ENCODE measurements around the gene KLF18. TPM values are rescaled to one million over a fixed set of nuclear protein-coding genes. Genes with fewer than 3 reads are reported as not detected.
"Not testable (repeated sequence)": the region's sequence is repeated elsewhere in the genome, so short reads cannot be mapped to it uniquely, and the experiment has no call there.

KLF18 gene
- total and polyA plus RNA-seq, 7 donors, result not detected

- Histone ChIP-seq H3K4me1 (no peaks in the 10 kb centered on the region), H3K9me3 (no peaks in the 10 kb centered on the region), H3K36me3 (ENCODE audit: insufficient read depth in 1 of 2, low read depth in 1 of 2) (no peaks in the 10 kb centered on the region), H3K4me3 (no peak overlapping the region), H3K27ac (no peak overlapping the region), H3K27me3 (ENCODE audit: insufficient read depth in 3 of 3, low read length in 2 of 3) (peaks cover 0 to 17% (median 4%) of the 10 kb centered on the region in 3 donors)
- TF ChIP-seq CTCF (IDR thresholded peaks at IDR 0.05), result no peak
- ATAC-seq (no peak), DNase-seq (no peak)
- intact Hi-C loops (cut with DNase I), result no loop called here
- 33 to 42% (median 34%) methylated on average over 6 of the region's 6 CpGs for WGBS, 3 donors
Observed at GRCh38 chr1:44151332-44151731, 9.9 kb upstream of the KLF18 start.

GRCh38 chr1:44147582-44147981 is 6.2 kb upstream of the KLF18 start:
- TF ChIP-seq CTCF (IDR thresholded peaks at IDR 0.05), result no peak
- DNase-seq (no peak), ATAC-seq (no peak)
- Histone ChIP-seq H3K36me3 (ENCODE audit: insufficient read depth in 1 of 2, low read depth in 1 of 2) (no peaks in the 10 kb centered on the region), H3K27me3 (ENCODE audit: insufficient read depth in 3 of 3, low read length in 2 of 3) (peaks cover 0 to 13% (median 4%) of the 10 kb centered on the region in 3 donors), H3K9me3 (no peaks in the 10 kb centered on the region), H3K4me3 (no peak overlapping the region), H3K4me1 (no peaks in the 10 kb centered on the region), H3K27ac (no peak overlapping the region)
- intact Hi-C loops (cut with DNase I), result no loop called here
- WGBS, 3 donors, result 61 to 76% (median 71%) methylated on average over 3 of the region's 3 CpGs

- DNase-seq (no peak), ATAC-seq (no peak)
- intact Hi-C loops (cut with DNase I), result no loop called here
- Histone ChIP-seq H3K4me1 (no peaks in the 10 kb centered on the region), H3K27ac (no peak overlapping the region), H3K36me3 (ENCODE audit: insufficient read depth in 1 of 2, low read depth in 1 of 2) (no peaks in the 10 kb centered on the region), H3K4me3 (no peak overlapping the region), H3K27me3 (ENCODE audit: insufficient read depth in 3 of 3, low read length in 2 of 3) (peaks cover 0 to 9% (median 3%) of the 10 kb centered on the region in 3 donors), H3K9me3 (no peaks in the 10 kb centered on the region)
- no peak for TF ChIP-seq CTCF (IDR thresholded peaks at IDR 0.05)
- WGBS, 3 donors, result 89 to 93% (median 90%) methylated on average over 28 of the region's 28 CpGs
Observed at GRCh38 chr1:44146536-44147361, 5.3 kb upstream of the KLF18 start.

GRCh38 chr1:44144962-44145756 is 3.7 kb upstream of the KLF18 start:
- Histone ChIP-seq H3K4me1 (no peaks in the 10 kb centered on the region), H3K4me3 (no peak overlapping the region), H3K27me3 (ENCODE audit: insufficient read depth in 3 of 3, low read length in 2 of 3) (no peaks in the 10 kb centered on the region), H3K36me3 (ENCODE audit: insufficient read depth in 1 of 2, low read depth in 1 of 2) (no peaks in the 10 kb centered on the region), H3K27ac (no peak overlapping the region), H3K9me3 (no peaks in the 10 kb centered on the region)
- TF ChIP-seq CTCF (IDR thresholded peaks at IDR 0.05), result no peak
- 89 to 93% (median 92%) methylated on average over 2 of the region's 2 CpGs for WGBS, 3 donors
- no peak for DNase-seq
- no peak for ATAC-seq
- intact Hi-C loops (cut with DNase I), result no loop called here

GRCh38 chr1:44139565-44139964 is 1.9 kb downstream of the KLF18 start:
- H3K36me3 ChIP-seq (ENCODE audit: insufficient read depth in 1 of 2, low read depth in 1 of 2); H3K27me3 ChIP-seq (ENCODE audit: insufficient read depth in 3 of 3, low read length in 2 of 3); H3K4me3 ChIP-seq; H3K9me3 ChIP-seq; H3K27ac ChIP-seq; intact Hi-C loops (cut with DNase I); H3K4me1 ChIP-seq; ATAC-seq; DNase-seq: not testable (repeated sequence)
- WGBS, 3 donors, result 79 to 88% (median 88%) methylated on average over 8 of the region's 8 CpGs

All from psoas muscle (tissue), 8 donors.